GM13976 (cell line): ENCODE results near the gene ACTR5.

Experiments
- DNase-seq: peaks from one replicate; pipeline ENCODE4 v3.0.0; 2012; ENCODE audit warnings: low spot score
- CTCF ChIP-seq: IDR thresholded peaks from 2 replicates; pipeline ENCODE4 v1.5.1; 2012; ENCODE audit warnings: borderline replicate concordance, mild to moderate bottlenecking; ENCODE audit not compliant: insufficient read depth; ENCODE audit errors: extremely low read depth, missing control alignments, control extremely low read depth
- in situ Hi-C: fragments of 300-500 bp; cut with MboI; formaldehyde crosslinking; loops from one replicate; pipeline ENCODE4 v1.12.0; 2022; ENCODE audit warnings: low sequenced_read_pairs, mixed read lengths, inconsistent platforms; ENCODE audit not compliant: unreplicated experiment

ACTR5 gene

GRCh38 chr20:38818113-38819065 lies 70.1 kb downstream of the ACTR5 start:
- in situ Hi-C loops: no loop called here
- no peak for TF ChIP-seq CTCF
- DNase-seq: no peak
